Gastrocnemius medialis (tissue), 4 donors: ENCODE measurements around the gene POLD3. TPM values are rescaled to one million over a fixed set of nuclear protein-coding genes. Genes with fewer than 3 reads are reported as not detected.

Experiments used
- ATAC-seq, 2 donors: fragments of 150-250 bp; one replicate each; pipeline ENCODE4 v1.9.1; 2016
- DNase-seq, 2 donors: peaks; one replicate each; pipeline ENCODE4 v3.0.0-alpha.2; 2019
- H3K27ac ChIP-seq, 4 donors: fragments of 200-600 bp; sonication (generic); 1 replicate in 1 of 4; 2 replicates in 3 of 4; pipeline ENCODE4 v1.5.1; 2016 to 2018; ENCODE audit warnings: mild to moderate bottlenecking in 2 of 4, moderate library complexity in 1 of 4
- H3K27me3 ChIP-seq, 3 donors: fragments of 200-600 bp; sonication (generic) in 2 of 3; 1 replicate in 1 of 3; 2 replicates in 2 of 3; pipeline versions ENCODE4 v1.5.1 to v1.6.0; 2016 to 2019; ENCODE audit warnings: mild to moderate bottlenecking in 1 of 3, moderate library complexity in 1 of 3
- H3K36me3 ChIP-seq, 2 donors: fragments of 200-600 bp; sonication (generic) in 1 of 2; one replicate each; pipeline ENCODE4 v1.5.1; 2017 to 2018
- H3K4me1 ChIP-seq, 2 donors: fragments of 200-600 bp; sonication (generic) in 1 of 2; one replicate each; pipeline ENCODE4 v1.5.1; 2016 to 2017; ENCODE audit warnings: mild to moderate bottlenecking in 2 of 2
- H3K4me3 ChIP-seq, 4 donors: fragments of 200-600 bp; sonication (generic) in 3 of 4; 1 replicate in 1 of 4; 2 replicates in 3 of 4; pipeline ENCODE4 v1.5.1; 2016 to 2019; ENCODE audit warnings: mild to moderate bottlenecking in 2 of 4
- H3K9me3 ChIP-seq, 3 donors: fragments of 200-600 bp; sonication (generic) in 2 of 3; 1 replicate in 1 of 3; 2 replicates in 2 of 3; pipeline ENCODE4 v1.5.1; 2016 to 2019
- CTCF ChIP-seq, 5 experiments: fragments of 450-650 bp in 3 of 5; fragments of 200-600 bp in 2 of 5; sonication (generic) in 2 of 5; IDR thresholded peaks in 4 of 5; conservative IDR thresholded peaks in 1 of 5; 1 replicate in 4 of 5; 2 replicates in 1 of 5; pipeline ENCODE4 v1.5.1; 2016 to 2019; ENCODE audit warnings: antibody characterized with exemption in 5 of 5, mild to moderate bottlenecking in 3 of 5, moderate library complexity in 3 of 5
- POLR2A ChIP-seq, 2 donors: fragments of 450-650 bp; IDR thresholded peaks; one replicate each; pipeline ENCODE4 v1.6.1; 2017; ENCODE audit warnings: antibody characterized with exemption in 2 of 2, mild to moderate bottlenecking in 2 of 2, moderate library complexity in 2 of 2
- in situ Hi-C, 4 donors: fragments of 200-750 bp; cut with MboI; loops; one replicate each; pipeline versions ENCODE4 v1.15.0 to v1.8.0; 2017; ENCODE audit warnings: low sequenced_read_pairs in 4 of 4
- intact Hi-C: fragments of 100-400 bp; cut with DNase I; formaldehyde crosslinking; loops from one replicate; pipeline ENCODE4 v1.15.1; 2023; ENCODE audit warnings: low total_unique reads
- total RNA-seq, 4 donors: library from RNA; depleted of rRNA; stranded (reverse); fragments of >200 nt; gene quantifications; one replicate each; pipeline versions ENCODE4 v1.1.0 to v1.2.3, GENCODE V29; 2016

The POLD3 gene
- total RNA-seq, 4 donors from 2014 or later: 4.6 to 6.4 (median 5.8) TPM

DNA sequence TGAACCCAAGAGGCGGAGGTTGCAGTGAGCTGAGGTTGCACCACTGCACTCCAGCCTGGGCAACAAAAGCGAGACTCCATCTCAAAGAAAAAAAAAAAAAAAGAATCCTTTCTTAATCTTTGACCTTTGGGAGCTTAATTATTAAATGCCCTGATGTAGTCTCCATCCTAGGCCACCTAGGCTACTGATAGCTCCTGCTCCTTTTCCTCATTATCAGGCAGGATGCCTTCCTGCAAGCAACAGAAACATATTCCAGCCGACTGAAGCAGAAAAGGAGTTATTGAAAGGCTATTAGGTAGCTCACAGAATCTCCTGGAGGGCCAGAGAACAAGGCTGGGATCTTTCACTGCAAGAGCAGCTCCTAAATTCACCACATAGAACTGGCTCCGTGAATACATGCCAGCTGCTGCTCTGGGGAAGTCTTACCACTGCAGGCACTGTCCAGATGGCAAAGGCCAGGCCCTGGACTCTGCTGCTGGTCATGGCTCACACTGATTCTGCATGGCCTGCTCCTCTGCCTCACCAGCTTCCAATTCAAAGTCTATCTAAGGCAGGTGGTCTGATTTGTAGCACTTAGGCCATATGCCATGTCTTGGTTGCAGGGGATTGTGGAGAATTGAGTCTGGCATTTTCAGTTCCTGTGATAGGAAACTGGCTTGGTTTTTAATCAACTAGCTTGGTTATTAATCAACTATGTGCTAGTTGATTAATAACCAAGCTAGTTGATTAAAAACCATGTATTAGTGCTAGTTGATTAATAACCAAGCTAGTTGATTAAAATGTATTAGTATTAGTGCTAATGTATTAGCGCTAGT is 26.0 kb upstream of the POLD3 start:
- Histone ChIP-seq H3K4me1 (no peaks in the 10 kb centered on the region), H3K4me3 (no peak overlapping the region), H3K27ac (no peak overlapping the region), H3K9me3 (no peaks in the 10 kb centered on the region), H3K36me3 (no peaks in the 10 kb centered on the region), H3K27me3 (no peaks in the 10 kb centered on the region)
- ATAC-seq (no peak), DNase-seq (no peak)
- intact Hi-C loops: no loop called here
- in situ Hi-C loops: loop anchor here in 2 of 4 donors (5.0 to 10.0 kb wide), 2 partner anchors 109 to 112 kb away; no protein-coding TSS in a partner anchor
- no peak for TF ChIP-seq CTCF (IDR thresholded peaks at IDR 0.05 in 4 of 5, conservative IDR thresholded peaks at IDR 0.05 in 1 of 5)

DNA sequence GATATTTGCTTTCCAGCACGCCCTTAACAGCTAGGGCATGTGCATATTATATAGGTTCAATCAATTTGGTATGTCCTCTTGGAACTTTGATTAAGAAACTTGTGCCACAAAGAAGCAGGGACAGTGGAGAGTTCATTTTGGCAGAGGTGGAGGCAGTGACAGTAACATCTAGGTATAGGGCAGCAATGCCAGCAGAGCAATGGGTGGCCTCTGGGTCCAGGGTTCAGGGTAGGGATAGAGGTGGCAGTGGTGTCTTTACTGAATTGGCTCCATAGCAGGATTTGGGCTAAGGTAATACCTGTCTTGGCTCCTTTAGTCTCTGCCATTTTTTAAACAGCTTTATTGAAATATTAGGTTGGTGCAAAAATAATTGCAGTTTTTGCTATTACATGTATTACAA is 24.4 kb upstream of the POLD3 start:
- no peaks in the 10 kb centered on the region for H3K27me3 ChIP-seq
- in situ Hi-C loops (loop anchor here in 2 of 4 donors (5.0 to 10.0 kb wide), 2 partner anchors 111 to 113 kb away; no protein-coding TSS in a partner anchor), intact Hi-C loops (no loop called here)
- TF ChIP-seq POLR2A (IDR thresholded peaks at IDR 0.05) (no peak), CTCF (IDR thresholded peaks at IDR 0.05 in 4 of 5, conservative IDR thresholded peaks at IDR 0.05 in 1 of 5) (no peak)
- no peak overlapping the region for H3K4me3 ChIP-seq
- no peak for ATAC-seq
- H3K4me1 ChIP-seq: no peaks in the 10 kb centered on the region
- H3K27ac ChIP-seq: no peak overlapping the region
- H3K9me3 ChIP-seq: no peaks in the 10 kb centered on the region
- H3K36me3 ChIP-seq: no peaks in the 10 kb centered on the region
- DNase-seq: no peak

DNA sequence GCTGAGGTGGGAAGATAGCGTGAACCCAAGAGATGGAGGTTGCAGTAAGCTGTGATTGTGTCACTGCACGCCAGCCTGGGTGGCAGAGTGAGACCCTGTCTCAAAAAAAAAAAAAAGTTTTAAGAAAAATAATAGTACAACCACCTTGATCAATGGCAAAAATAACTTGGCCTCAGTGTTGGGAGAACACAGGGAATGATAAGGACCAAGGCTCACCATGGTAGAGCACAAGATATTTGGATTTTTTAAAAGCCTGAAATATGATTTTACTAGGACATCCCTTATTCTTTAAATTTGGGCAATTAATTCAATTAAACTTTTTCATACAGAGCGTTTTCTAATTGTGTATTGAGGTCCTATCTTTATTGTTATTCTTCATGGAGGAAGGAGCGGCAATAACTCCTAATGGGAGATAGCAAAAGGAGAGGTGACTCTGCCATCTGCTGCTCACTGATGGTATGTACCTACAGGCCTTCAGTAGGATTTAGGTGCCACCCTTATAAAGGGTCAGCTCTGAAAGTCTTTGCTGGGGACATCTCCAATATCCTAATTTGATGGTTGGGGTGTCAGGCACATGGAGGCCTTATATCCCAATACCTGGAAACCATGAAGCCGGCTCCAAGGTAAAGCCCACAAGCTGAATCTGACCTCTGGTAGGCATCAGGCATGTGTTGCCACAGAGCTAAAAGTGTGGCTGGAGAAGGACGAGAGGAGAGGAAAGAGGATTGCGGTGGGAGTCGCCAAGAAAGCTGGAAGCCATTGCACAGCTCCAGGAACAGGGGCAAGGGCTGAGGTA is 21.9 kb upstream of the POLD3 start:
- in situ Hi-C loops: loop anchor here in 2 of 4 donors (5.0 to 10.0 kb wide), 2 partner anchors 113 to 186 kb away; no protein-coding TSS in a partner anchor
- TF ChIP-seq POLR2A (IDR thresholded peaks at IDR 0.05): no peak
- peak; percentile 29 to 59 (median 45) for TF ChIP-seq CTCF (IDR thresholded peaks at IDR 0.05 in 4 of 5, conservative IDR thresholded peaks at IDR 0.05 in 1 of 5)
- H3K27ac ChIP-seq: no peak overlapping the region

DNA sequence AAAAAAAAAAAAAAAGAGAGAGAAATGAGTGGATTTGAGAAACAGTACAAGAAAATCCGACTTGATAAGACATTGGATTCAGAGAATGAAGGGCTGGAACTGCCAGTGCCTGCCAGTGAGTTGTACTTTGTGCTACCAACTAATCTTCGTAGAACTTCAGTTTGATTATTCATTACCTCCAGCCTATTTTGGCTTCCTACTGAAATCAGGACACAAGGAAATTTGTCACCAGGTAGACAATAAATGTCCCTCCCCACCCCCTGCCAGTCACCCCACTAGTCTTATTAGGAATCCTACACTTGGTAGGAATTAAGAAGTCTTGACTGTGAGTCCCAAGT is 21.4 kb upstream of the POLD3 start:
- no peak overlapping the region for H3K4me3 ChIP-seq
- no peak for TF ChIP-seq POLR2A (IDR thresholded peaks at IDR 0.05)
- no peak for TF ChIP-seq CTCF (IDR thresholded peaks at IDR 0.05 in 4 of 5, conservative IDR thresholded peaks at IDR 0.05 in 1 of 5)
- ATAC-seq: no peak
- in situ Hi-C loops: loop anchor here in 2 of 4 donors (5.0 to 10.0 kb wide), 2 partner anchors 114 to 186 kb away; no protein-coding TSS in a partner anchor
- H3K9me3 ChIP-seq: no peaks in the 10 kb centered on the region
- DNase-seq: no peak
- no peaks in the 10 kb centered on the region for H3K4me1 ChIP-seq
- H3K27ac ChIP-seq: no peak overlapping the region
- intact Hi-C loops: no loop called here
- no peaks in the 10 kb centered on the region for H3K27me3 ChIP-seq
- no peaks in the 10 kb centered on the region for H3K36me3 ChIP-seq

More for the DNA sequence above, 21.9 kb upstream of the POLD3 start:
- ATAC-seq (peak in 1 of 2 donors; percentile 53), DNase-seq (no peak)
- H3K9me3 ChIP-seq: no peaks in the 10 kb centered on the region
- H3K27me3 ChIP-seq: no peaks in the 10 kb centered on the region
- no peaks in the 10 kb centered on the region for H3K4me1 ChIP-seq
- intact Hi-C loops: loop anchor here (1.0 kb wide), 1 partner anchor 117 kb away; no protein-coding TSS in a partner anchor
- H3K4me3 ChIP-seq: no peak overlapping the region
- no peaks in the 10 kb centered on the region for H3K36me3 ChIP-seq
